ENCODE data around the gene ZNF853.

Gene ZNF853

GRCh38 chr7:6637544-6638229 lies 22.3 kb downstream of the ZNF853 start:
- DNase-seq, result peak; percentile 24

GRCh38 chr7:6639032-6639431 lies 23.6 kb downstream of the ZNF853 start:
- DNase-seq, result no peak

GRCh38 chr7:6639627-6640026 lies 24.2 kb downstream of the ZNF853 start:
- DNase-seq, result no peak

GRCh38 chr7:6640246-6640721 lies 24.9 kb downstream of the ZNF853 start:
- DNase-seq, result no peak

- no peak for DNase-seq
Observed at GRCh38 chr7:6641305-6642035, 26.1 kb downstream of the ZNF853 start.

- DNase-seq, result no peak
Observed at GRCh38 chr7:6642239-6642839, 26.9 kb downstream of the ZNF853 start.

- no peak for DNase-seq
Observed at GRCh38 chr7:6642861-6643640, 27.6 kb downstream of the ZNF853 start.

- no peak for DNase-seq
Observed at GRCh38 chr7:6643915-6644625, 28.7 kb downstream of the ZNF853 start.

- no peak for DNase-seq
Observed at GRCh38 chr7:6644728-6645127, 29.3 kb downstream of the ZNF853 start.

- no peak for DNase-seq
Observed at GRCh38 chr7:6646465-6646864, 31.1 kb downstream of the ZNF853 start.

- DNase-seq, result no peak
Observed at GRCh38 chr7:6647080-6647479, 31.7 kb downstream of the ZNF853 start.

GRCh38 chr7:6647541-6647940 lies 32.1 kb downstream of the ZNF853 start:
- no peak for DNase-seq

- no peak for DNase-seq
Observed at GRCh38 chr7:6648066-6648814, 32.8 kb downstream of the ZNF853 start.

GRCh38 chr7:6648815-6649104 lies 33.4 kb downstream of the ZNF853 start:
- no peak for DNase-seq

- DNase-seq, result no peak
Observed at GRCh38 chr7:6649241-6649961, 34.0 kb downstream of the ZNF853 start.

GRCh38 chr7:6650086-6650485 lies 34.7 kb downstream of the ZNF853 start:
- no peak for DNase-seq

- DNase-seq, result no peak
Observed at GRCh38 chr7:6650521-6651011, 35.2 kb downstream of the ZNF853 start.

GRCh38 chr7:6651851-6652445 lies 36.5 kb downstream of the ZNF853 start:
- no peak for DNase-seq

GRCh38 chr7:6652446-6653011 lies 37.1 kb downstream of the ZNF853 start:
- DNase-seq, result no peak
